Myocyte (in vitro differentiated cells): ENCODE measurements around the gene PTMS. TPM values are rescaled to one million over a fixed set of nuclear protein-coding genes. Genes with fewer than 3 reads are reported as not detected.

ENCODE experiments used
- DNase-seq: peaks from one replicate; pipeline ENCODE4 v3.0.0-alpha.2; 2012; ENCODE audit warnings: low read depth
- total RNA-seq: library from RNA; depleted of rRNA; stranded (reverse); fragments of >200 nt; gene quantifications from 2 replicates; pipeline ENCODE4 v1.2.3, GENCODE V29; 2014

Gene PTMS
- total RNA-seq, 1 donor from 2014 or later: 148 TPM

GRCh38 chr12:6752167-6752920 lies 13.8 kb upstream of the PTMS start:
- peak; percentile 70 for DNase-seq

- DNase-seq: peak; percentile 99
These were observed 13.0 kb upstream of the PTMS start, which contains the start of gene MLF2 for GRCh38 chr12:6752921-6753771. Gene MLF2 (minus strand): TSS chr12:6753141. CDS start chr12:6752334, 807 bp downstream.

DNA sequence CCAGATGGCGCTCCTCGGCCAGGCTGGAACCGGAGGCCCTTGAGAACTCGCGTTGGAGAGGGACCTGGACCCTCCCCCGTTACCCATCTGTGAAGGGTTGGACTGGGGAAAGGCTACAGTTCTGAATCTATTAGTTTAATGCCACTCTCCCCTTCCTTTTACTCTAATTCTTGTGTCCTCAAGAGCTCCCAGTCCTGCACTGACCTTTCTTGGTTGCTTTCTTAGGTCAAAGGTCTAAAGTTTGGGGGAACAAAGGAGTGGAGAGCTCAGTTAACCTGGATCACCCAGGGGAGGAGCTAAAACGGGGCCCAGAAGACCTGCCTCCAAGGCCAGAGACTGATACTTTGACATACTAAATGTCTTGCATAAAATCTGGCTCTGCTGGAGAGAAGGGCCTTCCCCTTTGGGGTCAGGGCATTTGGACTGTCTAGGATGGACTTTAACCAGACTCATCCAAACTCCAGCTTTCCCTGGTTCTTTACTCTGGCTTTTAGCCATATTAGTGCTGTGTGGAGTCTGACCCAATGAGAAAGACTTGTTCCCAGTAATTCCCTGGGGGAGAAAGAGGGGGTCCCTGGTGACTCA lies 12.3 kb upstream of the PTMS start:
- no peak for DNase-seq

GRCh38 chr12:6754411-6754810 lies 11.8 kb upstream of the PTMS start:
- no peak for DNase-seq

GRCh38 chr12:6757028-6757690 lies 9.0 kb upstream of the PTMS start:
- DNase-seq: no peak

- DNase-seq: no peak
These were observed 7.6 kb upstream of the PTMS start for GRCh38 chr12:6758506-6759095.

GRCh38 chr12:6759741-6760140 lies 6.4 kb upstream of the PTMS start:
- no peak for DNase-seq

DNA sequence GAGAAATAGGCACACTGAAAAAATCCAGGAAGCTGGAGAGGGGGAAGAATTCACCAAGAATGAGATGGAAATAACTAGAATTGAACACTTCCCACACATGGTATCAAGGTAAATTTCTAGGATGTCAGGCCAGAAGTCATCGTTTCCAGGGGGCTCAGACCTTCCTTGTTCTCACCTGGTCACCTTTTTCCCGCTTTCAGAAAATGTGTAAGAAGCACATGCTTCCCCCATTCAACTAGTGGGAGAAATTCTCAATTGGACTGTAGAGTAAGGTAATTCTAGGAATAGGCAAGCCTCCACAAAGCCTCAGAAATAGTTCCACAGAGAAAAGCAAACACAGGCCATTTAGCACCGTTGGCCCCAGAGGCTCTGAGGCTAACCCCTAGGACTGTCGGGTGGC lies 2.8 kb upstream of the PTMS start:
- no peak for DNase-seq

DNA sequence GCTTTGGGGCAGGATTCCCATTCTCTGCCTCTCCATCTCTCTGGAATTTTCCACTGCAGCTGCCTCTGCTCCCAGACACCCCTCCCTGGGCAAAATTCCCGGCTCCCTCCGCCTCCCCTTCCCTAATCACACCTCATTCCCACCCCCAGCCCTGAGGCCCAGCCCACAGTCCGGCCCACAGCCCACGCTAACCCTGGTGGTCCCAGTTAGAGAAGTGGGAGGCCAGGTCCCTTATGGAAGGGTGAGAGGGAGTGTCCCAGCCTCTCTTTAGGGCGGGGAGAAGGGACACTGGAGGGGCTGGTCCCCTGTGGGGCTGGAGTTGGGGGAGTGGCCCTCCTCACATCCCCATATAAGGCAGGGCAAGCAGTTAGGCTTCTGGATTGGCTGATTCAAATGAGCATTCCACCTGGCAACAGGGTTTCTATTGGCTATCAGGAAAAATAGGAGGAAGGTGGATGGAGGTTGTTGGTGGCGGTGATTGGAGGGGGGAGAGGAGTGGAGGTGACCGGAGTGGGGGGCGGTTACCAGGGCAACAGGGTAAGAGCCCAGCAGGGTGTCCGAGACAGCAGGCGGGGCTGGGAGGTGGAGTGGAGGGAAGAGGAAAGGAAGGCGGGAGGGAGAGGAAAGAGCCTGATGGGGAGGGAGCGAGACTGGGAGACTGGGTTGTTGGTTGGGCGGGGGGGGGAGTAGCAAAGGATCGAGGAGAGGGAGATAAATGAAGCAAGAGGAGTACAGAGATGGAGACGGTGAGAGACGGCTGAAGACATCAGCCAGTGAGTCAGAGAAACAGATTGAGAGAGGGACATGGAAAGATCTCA lies 1.9 kb upstream of the PTMS start:
- DNase-seq: peak; percentile 99

- no peak for DNase-seq
These were observed 1.0 kb upstream of the PTMS start for GRCh38 chr12:6765048-6765633.

DNA sequence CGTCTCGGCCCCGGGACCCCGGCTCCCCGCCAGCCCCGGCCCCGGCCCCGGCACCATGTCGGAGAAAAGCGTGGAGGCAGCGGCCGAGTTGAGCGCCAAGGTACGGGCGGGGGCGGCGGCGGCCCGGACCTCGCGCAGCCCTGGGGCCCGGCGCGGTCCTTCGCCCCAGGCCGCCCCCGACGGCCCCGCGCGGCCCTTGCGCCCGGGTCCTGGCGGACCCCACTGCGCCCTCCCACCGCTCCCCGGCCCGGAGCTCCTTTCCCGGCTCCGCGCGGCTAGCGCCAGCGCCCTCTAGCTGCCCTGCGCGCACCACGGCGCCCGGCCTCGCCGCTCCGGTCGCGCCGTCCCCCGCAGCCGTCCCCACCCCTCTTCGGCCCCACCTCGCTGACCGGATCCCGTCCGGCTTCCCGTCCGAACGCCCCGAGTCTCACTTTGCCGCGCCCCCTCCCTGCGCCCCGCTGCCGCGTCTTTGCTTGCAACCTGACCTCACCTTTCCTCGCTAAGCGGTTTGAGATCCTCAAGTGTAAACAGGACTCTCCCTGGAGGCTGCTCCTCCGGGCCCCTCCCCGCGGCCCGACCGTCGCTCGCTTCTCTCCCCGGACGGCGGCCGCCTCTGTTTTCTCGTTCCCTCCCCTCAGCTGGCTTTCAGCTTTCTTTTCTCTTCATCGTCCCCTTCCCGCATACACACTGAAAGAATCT lies 637 bp downstream of the PTMS start:
- peak; percentile 81 for DNase-seq

DNA sequence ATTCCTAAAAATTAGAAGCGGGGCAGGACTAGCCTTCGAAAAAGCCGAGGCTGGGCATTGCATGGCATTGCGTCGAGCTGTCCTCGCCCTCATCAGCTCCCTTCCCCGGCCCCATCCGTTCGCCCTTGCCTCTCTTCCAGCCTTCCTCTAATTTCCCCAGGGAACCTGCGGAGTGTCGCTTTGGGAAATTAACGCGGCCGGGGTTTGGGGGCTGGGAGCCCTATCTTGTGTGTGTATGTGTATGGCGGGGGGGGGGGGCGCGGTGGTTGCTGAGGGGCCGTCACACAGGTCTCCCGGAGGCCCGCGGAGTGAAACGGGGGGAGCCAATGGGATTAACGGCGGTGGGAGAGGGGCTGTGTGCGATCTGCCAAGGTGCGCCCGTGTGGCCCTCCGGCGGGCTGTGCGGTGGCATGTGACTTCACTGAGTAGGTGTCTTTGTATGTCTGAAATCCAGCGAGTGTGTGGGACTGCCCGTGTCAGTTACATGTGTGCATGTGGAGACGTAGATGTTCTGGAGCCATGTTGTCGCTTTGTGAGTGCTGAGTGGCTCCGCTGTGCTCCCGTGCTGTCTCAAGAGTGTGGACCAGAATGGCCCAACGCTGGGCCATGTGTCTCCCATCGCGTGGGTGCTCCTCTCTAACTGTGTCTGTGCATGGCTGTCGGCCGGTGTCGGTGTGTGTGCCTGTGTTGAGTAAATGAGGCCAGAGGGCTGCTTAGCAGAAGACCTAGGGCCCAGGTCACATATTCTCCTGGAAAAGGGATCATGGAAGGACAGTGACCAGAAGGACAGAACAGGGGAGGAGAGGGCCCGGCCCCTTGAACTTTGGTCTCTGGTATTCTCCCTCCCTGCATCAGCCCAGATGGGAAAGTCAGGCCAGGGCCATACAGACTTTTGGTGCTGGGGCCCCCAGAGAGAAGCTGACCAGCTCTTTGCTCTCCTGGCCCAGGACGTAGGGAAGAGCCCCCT lies 1.5 kb downstream of the PTMS start:
- DNase-seq: peak; percentile 30

DNA sequence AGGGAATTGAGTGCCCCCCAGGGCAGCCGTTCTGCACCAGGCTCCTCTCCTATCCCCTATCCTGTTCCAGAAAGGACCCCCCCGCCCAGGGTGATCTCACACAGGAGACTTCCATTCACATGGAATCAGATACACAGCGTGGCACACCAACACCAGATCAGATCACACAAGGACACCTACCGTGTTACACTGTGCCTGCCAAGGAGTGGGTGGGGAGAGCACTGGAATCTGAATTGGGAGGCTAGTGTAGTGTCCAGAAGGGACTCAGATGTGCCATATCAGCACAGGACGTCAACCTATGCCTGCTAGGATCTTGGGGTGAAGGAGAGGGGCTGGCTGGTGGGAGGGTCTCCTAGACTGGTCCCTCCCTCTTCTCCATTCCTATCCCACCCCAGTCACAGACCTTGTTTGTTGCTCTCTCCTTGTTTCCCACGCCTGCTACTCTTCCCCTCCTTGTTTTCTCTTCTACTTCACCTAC lies 2.3 kb downstream of the PTMS start:
- DNase-seq: peak; percentile 13

- DNase-seq: peak; percentile 31
These were observed 2.8 kb downstream of the PTMS start for GRCh38 chr12:6768990-6769389.

- DNase-seq: no peak
These were observed 3.5 kb downstream of the PTMS start for GRCh38 chr12:6769666-6770065.

GRCh38 chr12:6770094-6770493 lies 3.9 kb downstream of the PTMS start:
- no peak for DNase-seq

GRCh38 chr12:6770600-6770999 lies 4.4 kb downstream of the PTMS start:
- DNase-seq: no peak

DNA sequence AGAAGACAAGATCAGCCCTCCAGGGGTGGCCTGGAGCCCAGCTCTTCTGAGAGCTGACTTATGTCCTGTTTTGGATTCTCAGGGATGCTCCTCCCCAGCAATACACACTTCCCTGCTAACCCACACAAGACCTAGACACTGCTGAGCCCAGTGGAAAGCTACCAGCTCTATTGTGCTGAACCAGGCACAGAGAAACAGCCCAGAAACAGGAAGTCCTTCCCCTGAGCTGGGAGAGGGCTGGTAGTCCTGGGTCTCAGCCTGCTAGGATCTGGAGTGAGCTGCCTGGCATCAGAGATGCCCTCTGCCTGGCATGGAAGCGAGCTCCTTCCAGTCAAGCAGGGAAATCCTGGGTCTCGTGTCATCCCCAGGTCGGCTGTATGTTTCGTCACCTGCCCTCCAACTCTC lies 4.9 kb downstream of the PTMS start:
- DNase-seq: no peak
